HG03025 (cell line): Measurements from ENCODE around the gene ECPAS.
"Not testable (repeated sequence)": the region's sequence is repeated elsewhere in the genome, so short reads cannot be mapped to it uniquely, and the experiment has no call there.

Experiments used
- ATAC-seq: cut with Tn5 transposase; IDR thresholded peaks from one replicate; pipeline ENCODE4 v1.9.1; 2021; ENCODE audit warnings: mild to moderate bottlenecking, moderate library complexity; ENCODE audit not compliant: unreplicated experiment, low FRiP score

The ECPAS gene

GRCh38 chr9:111356481-111357244, 127.5 kb downstream of the ECPAS start:
- no peak for ATAC-seq

GRCh38 chr9:111352545-111352944, 131.6 kb downstream of the ECPAS start:
- no peak for ATAC-seq

GRCh38 chr9:111350556-111350955, 133.6 kb downstream of the ECPAS start:
- no peak for ATAC-seq

GRCh38 chr9:111349766-111350165, 134.4 kb downstream of the ECPAS start:
- ATAC-seq = no peak

- ATAC-seq = no peak
Observed at GRCh38 chr9:111348821-111349271, 135.3 kb downstream of the ECPAS start.

- ATAC-seq = not testable (repeated sequence)
Observed at GRCh38 chr9:111334318-111334863, 149.8 kb downstream of the ECPAS start.

- no peak for ATAC-seq
Observed at GRCh38 chr9:111330124-111330523, 154.1 kb downstream of the ECPAS start, which contains the start of gene OR2K2. OR2K2 (minus strand) TSS chr9:111330224; CDS start chr9:111328433, 1,791 bp downstream.

GRCh38 chr9:111320631-111321030, 163.6 kb downstream of the ECPAS start:
- ATAC-seq = no peak

- ATAC-seq = no peak
Observed at GRCh38 chr9:111316796-111317195, 167.4 kb downstream of the ECPAS start.
